T47D (cell line): ENCODE measurements around the gene MYPOP.

ENCODE experiments used
- DNase-seq, 2 experiments: peaks; one replicate each; pipeline versions ENCODE4 v3.0.0 to v3.0.0-alpha.2; 2011 to 2012; ENCODE audit warnings: low read depth in 1 of 2, low spot score in 1 of 2
- JUND ChIP-seq: IDR thresholded peaks from 2 replicates; pipeline ENCODE4 v1.6.1; 2012; ENCODE audit warnings: low read depth
- in situ Hi-C: cut with HindIII; loops from 2 replicates; pipeline ENCODE4 v1.10.0; 2016; ENCODE audit warnings: low sequenced_read_pairs, low pct_unique_long_range_greater_than_20kb

Gene MYPOP

GRCh38 chr19:45922281-45922680, 19.9 kb upstream of the MYPOP start:
- in situ Hi-C loops: no loop called here
- TF ChIP-seq JUND: no peak
- DNase-seq: no peak

GRCh38 chr19:45920458-45920857, 18.0 kb upstream of the MYPOP start:
- no peak for DNase-seq
- in situ Hi-C loops: no loop called here
- no peak for TF ChIP-seq JUND

GRCh38 chr19:45919678-45920077, 17.3 kb upstream of the MYPOP start:
- in situ Hi-C loops: no loop called here
- no peak for TF ChIP-seq JUND
- no peak for DNase-seq

- in situ Hi-C loops: no loop called here
- DNase-seq: no peak
- TF ChIP-seq JUND: no peak
These were observed 16.3 kb upstream of the MYPOP start for GRCh38 chr19:45918721-45919120.

GRCh38 chr19:45917421-45918091, 15.1 kb upstream of the MYPOP start:
- in situ Hi-C loops: no loop called here
- DNase-seq: no peak
- no peak for TF ChIP-seq JUND

- DNase-seq: no peak
- TF ChIP-seq JUND: no peak
- in situ Hi-C loops: no loop called here
These were observed 11.7 kb upstream of the MYPOP start, which contains the start of gene NANOS2 for GRCh38 chr19:45913874-45914830. Gene NANOS2 (minus strand): TSS chr19:45914778. CDS start chr19:45914693, 85 bp downstream.

GRCh38 chr19:45911291-45911690, 8.9 kb upstream of the MYPOP start:
- in situ Hi-C loops: no loop called here
- DNase-seq: no peak
- TF ChIP-seq JUND: no peak

- DNase-seq: no peak
- in situ Hi-C loops: no loop called here
- TF ChIP-seq JUND: no peak
These were observed 6.5 kb upstream of the MYPOP start for GRCh38 chr19:45908956-45909355.

GRCh38 chr19:45906221-45906620, 3.8 kb upstream of the MYPOP start:
- no peak for DNase-seq
- in situ Hi-C loops: no loop called here
- no peak for TF ChIP-seq JUND

- in situ Hi-C loops: no loop called here
- TF ChIP-seq JUND: no peak
- DNase-seq: no peak
These were observed 2.6 kb upstream of the MYPOP start for GRCh38 chr19:45905011-45905410.

GRCh38 chr19:45902651-45903625, 525 bp upstream of the MYPOP start:
- in situ Hi-C loops: no loop called here
- no peak for TF ChIP-seq JUND
- DNase-seq: peak; percentile 96 to 98

- in situ Hi-C loops: no loop called here
- no peak for DNase-seq
- no peak for TF ChIP-seq JUND
These were observed 941 bp downstream of the MYPOP start for GRCh38 chr19:45901432-45901911.
